SK-N-SH (cell line): ENCODE measurements around the gene SHKBP1.

Experiments used
- CTCF ChIP-seq: fragments of 200-600 bp; sonication (generic); IDR thresholded peaks from 2 replicates; pipeline ENCODE4 v1.6.1; 2017; ENCODE audit warnings: antibody characterized with exemption, mild to moderate bottlenecking, moderate library complexity
- EZH2phosphoT487 ChIP-seq: fragments of 200-600 bp; sonication (generic); IDR thresholded peaks from 2 replicates; pipeline ENCODE4 v1.6.1; 2017; ENCODE audit warnings: low read depth, mixed run types, mild to moderate bottlenecking, antibody characterized with exemption, moderate library complexity, borderline replicate concordance
- GABPA ChIP-seq: IDR thresholded peaks from 2 replicates; pipeline ENCODE4 v1.4.0; 2012; ENCODE audit warnings: low read depth, mild to moderate bottlenecking
- IRF3 ChIP-seq: fragments of 150-350 bp; IDR thresholded peaks from 2 replicates; pipeline ENCODE4 v1.6.1; 2016; ENCODE audit warnings: mild to moderate bottlenecking, low read depth, low read length
- PBX3 ChIP-seq: IDR thresholded peaks from 2 replicates; pipeline ENCODE4; 2012
- POLR2AphosphoS5 ChIP-seq: IDR thresholded peaks from 2 replicates; pipeline ENCODE4 v1.6.1; 2012; ENCODE audit warnings: low read depth, low read length
- RCOR1 ChIP-seq: fragments of 150-350 bp; IDR thresholded peaks from 2 replicates; pipeline ENCODE4 v1.6.1; 2017; ENCODE audit warnings: antibody characterized with exemption, low read length
- YY1 ChIP-seq: IDR thresholded peaks from 2 replicates; pipeline ENCODE4 v1.4.0; 2012; ENCODE audit warnings: low read depth, mild to moderate bottlenecking
- TF ChIP-seq, protein P1 (sequence below): IDR thresholded peaks from 2 replicates; pipeline ENCODE4 v1.4.0; 2012; ENCODE audit warnings: low read depth

DNA sequence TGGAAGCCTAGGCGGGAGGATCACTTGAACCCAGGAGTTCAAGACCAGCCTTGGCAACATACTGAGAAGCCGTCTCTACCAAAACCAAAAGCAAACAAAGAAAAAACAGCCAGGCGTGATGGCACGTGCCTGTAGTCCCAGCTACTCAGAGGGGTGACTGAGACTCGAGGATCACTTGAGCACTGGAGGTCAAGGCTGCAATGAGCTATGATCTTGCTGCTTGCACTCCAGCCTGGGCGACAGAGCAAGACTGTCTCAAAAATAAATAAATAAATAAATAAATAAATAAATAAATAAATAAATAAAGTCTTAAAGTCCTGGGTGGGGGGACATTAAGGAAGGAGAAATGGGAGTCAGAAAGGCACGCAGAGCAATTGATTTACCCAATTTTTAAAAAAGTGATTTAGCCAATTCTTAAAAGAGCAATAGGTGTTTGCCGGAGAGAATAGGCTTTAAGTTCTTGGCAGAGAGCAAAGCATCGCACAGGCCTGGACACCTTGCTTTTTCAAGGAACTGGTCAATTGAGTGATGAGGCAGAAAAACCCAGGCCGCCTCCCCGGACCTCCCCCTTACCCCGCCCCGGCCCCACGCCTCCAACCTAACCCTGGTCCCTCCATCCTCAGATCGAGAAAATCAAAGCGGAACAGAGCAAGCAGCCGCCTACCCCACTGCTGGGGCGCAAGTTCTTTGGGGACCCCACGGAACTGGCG lies 9.5 kb upstream of the SHKBP1 start:
- no peak for TF ChIP-seq POLR2AphosphoS5
- no peak for TF ChIP-seq YY1
- TF ChIP-seq CTCF: no peak
- TF ChIP-seq, protein P1, sequence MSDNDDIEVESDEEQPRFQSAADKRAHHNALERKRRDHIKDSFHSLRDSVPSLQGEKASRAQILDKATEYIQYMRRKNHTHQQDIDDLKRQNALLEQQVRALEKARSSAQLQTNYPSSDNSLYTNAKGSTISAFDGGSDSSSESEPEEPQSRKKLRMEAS: no peak
- TF ChIP-seq IRF3: no peak
- no peak for TF ChIP-seq EZH2phosphoT487
- TF ChIP-seq GABPA: no peak
- no peak for TF ChIP-seq PBX3
- no peak for TF ChIP-seq RCOR1
